GF-D8 (cell line): ENCODE results near the gene STX3.
A peak's percentile ranks its signal among the peaks of the same experiment; 100 is the strongest.
"Not testable (repeated sequence)": the region's sequence is repeated elsewhere in the genome, so short reads cannot be mapped to it uniquely, and the experiment has no call there.

Experiments used
- DNase-seq: peaks from one replicate; lab custom pipeline; 2025; lab: John Stamatoyannopoulos, UW

Gene STX3

GRCh38 chr11:59842316-59842715 lies 87.1 kb downstream of the STX3 start:
- no peak for DNase-seq

DNA sequence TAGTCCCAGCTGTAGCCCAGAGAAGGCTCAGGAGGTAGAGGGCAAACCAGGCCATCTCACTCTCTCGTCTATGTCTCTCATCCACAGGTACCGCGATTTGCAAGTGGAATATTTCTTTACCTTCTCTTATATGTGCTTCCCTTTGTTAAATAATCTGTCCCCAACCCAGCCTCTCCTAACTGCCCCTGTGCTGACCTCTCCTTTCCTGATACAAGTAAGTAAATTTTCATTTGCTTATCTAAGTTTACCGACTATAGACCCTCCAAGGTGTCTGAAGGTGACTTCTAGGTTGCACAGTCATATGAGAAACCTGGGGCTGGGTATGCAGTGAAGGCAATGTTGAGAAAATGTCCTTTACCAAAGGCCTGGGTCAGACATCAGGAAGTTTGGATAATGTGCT lies 90.2 kb downstream of the STX3 start, which contains the start of gene CBLIF:
TSS of gene CBLIF (minus strand) at position 101 of the 400 bp plus-strand sequence. CDS start at position 55, 46 bp downstream.
- no peak for DNase-seq

DNA sequence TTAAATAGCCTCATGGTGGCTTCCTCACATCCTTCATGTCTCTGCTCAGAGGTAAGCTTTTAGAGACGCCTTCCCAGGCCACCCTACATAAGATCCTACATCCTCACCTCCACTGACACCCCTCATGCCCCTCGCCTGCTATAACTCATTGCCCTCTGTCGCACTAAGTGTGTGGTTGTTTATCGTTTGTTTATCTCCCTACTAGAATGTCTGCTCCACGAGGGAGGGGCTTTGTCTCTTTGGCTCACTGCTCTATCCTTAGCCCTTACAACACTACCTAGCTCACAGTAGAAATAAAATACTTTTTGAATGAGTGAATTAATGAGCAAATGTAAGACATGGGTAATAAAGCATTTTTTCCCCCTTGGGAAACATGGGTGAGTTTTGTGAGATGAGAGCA lies 91.4 kb downstream of the STX3 start:
- DNase-seq = no peak

DNA sequence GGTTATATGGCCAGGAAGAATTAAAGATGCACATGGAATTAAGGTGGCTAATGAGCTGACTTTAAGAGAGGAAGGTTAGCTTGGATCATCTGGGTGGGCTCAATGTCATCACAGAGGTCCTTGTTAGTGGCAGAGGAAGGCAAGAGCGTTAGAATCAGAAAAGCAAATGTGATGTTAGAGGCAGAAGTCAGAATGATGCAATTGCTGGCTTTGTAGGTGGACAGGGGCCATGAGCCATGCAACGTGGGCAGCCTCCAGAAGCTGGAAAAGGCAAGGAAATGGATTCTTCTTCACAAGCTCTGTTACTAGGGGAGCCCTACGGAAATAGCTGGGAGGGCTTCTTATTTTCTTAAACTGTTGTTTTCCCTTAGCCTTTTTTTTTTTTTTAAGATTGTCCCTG lies 92.5 kb downstream of the STX3 start:
- no peak for DNase-seq

GRCh38 chr11:59848439-59848838 lies 93.3 kb downstream of the STX3 start:
- not testable (repeated sequence) for DNase-seq

GRCh38 chr11:59849129-59849528 lies 94.0 kb downstream of the STX3 start:
- peak; percentile 10 for DNase-seq

GRCh38 chr11:59849551-59849950 lies 94.4 kb downstream of the STX3 start:
- DNase-seq = not testable (repeated sequence)

GRCh38 chr11:59851416-59851815 lies 96.2 kb downstream of the STX3 start:
- DNase-seq = not testable (repeated sequence)

- peak; percentile 1 for DNase-seq
Measured at GRCh38 chr11:59854871-59855270, 99.7 kb downstream of the STX3 start.
